ENCODE measurements around the gene CLEC12A.

DNA sequence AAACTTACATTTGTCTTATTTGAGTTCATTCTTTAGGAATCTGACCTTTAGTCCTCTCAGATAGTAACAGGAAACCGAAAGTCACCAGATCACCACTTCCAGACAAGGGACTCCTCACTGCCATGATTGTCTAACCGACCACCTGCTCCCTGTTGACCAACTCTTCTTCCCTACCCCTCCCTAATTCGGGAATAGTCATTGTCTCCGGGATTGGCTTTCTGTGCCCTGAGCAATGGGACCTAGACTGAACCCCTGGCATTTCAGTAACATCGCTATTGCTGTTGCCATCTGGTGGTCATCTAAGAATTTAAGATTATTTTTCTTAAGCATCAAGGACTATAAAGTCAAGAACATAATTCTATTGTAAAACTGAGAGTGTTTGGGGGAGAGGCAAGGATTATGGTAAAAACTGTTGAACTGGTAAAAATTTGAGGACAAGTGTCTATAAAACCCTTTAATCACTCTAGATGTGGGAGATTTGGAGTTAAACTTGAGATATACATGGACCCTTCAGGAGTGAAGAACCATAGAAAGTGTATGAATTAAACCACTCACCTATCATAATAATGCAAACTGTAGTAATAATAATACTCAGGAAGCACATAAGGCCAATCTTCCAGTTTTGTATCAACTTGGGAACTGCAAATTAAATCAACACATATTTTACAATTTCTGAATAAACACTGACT is 45.4 kb upstream of the CLEC12A start:
- TF ChIP-seq POLR2A (IDR thresholded peaks at IDR 0.05; ENCODE audit: low read depth) = no peak
- TF ChIP-seq, protein P1, sequence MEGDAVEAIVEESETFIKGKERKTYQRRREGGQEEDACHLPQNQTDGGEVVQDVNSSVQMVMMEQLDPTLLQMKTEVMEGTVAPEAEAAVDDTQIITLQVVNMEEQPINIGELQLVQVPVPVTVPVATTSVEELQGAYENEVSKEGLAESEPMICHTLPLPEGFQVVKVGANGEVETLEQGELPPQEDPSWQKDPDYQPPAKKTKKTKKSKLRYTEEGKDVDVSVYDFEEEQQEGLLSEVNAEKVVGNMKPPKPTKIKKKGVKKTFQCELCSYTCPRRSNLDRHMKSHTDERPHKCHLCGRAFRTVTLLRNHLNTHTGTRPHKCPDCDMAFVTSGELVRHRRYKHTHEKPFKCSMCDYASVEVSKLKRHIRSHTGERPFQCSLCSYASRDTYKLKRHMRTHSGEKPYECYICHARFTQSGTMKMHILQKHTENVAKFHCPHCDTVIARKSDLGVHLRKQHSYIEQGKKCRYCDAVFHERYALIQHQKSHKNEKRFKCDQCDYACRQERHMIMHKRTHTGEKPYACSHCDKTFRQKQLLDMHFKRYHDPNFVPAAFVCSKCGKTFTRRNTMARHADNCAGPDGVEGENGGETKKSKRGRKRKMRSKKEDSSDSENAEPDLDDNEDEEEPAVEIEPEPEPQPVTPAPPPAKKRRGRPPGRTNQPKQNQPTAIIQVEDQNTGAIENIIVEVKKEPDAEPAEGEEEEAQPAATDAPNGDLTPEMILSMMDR (IDR thresholded peaks at IDR 0.05) = peak in 2 of 3 experiments; percentile 30 to 32
- no peak for TF ChIP-seq EP300 (IDR thresholded peaks at IDR 0.05)
- TF ChIP-seq POLR2AphosphoS5 (IDR thresholded peaks at IDR 0.05) = no peak
